ENCODE results near the gene OLR1. TPM values are rescaled to one million over a fixed set of nuclear protein-coding genes. Genes with fewer than 3 reads are reported as not detected.

OLR1 gene
- total and polyA plus RNA-seq, 7 donors: 0.03 to 0.66 (median 0.30) TPM; not detected in 3

GRCh38 chr12:10136637-10137205, 35.2 kb downstream of the OLR1 start:
- Histone ChIP-seq H3K4me1 (no peaks in the 10 kb centered on the region), H3K9me3 (no peaks in the 10 kb centered on the region), H3K27ac (no peak overlapping the region), H3K36me3 (ENCODE audit: insufficient read depth in 1 of 2, low read depth in 1 of 2) (no peaks in the 10 kb centered on the region), H3K4me3 (no peak overlapping the region), H3K27me3 (ENCODE audit: insufficient read depth in 3 of 3, low read length in 2 of 3) (peaks cover 0 to 2% (median 0%) of the 10 kb centered on the region in 3 donors)
- DNase-seq: no peak
- 65 to 76% (median 70%) methylated on average over 13 of the region's 13 CpGs for WGBS, 3 donors
- no peak for TF ChIP-seq CTCF (IDR thresholded peaks at IDR 0.05)
- intact Hi-C loops (cut with DNase I): loop anchor here in 1 of 2 donors (5.0 kb wide), 1 partner anchor 389 kb away; no protein-coding TSS in a partner anchor
- no peak for ATAC-seq

- no peaks in the 10 kb centered on the region for H3K4me1 ChIP-seq
- no peaks in the 10 kb centered on the region for H3K9me3 ChIP-seq
- intact Hi-C loops (cut with DNase I): loop anchor here in 1 of 2 donors (5.0 kb wide), 1 partner anchor 388 kb away; no protein-coding TSS in a partner anchor
- 51 to 56% (median 52%) methylated on average over 4 of the region's 4 CpGs for WGBS, 3 donors
- H3K36me3 ChIP-seq (ENCODE audit: insufficient read depth in 1 of 2, low read depth in 1 of 2): no peaks in the 10 kb centered on the region
- peaks cover 0 to 2% (median 0%) of the 10 kb centered on the region in 3 donors for H3K27me3 ChIP-seq (ENCODE audit: insufficient read depth in 3 of 3, low read length in 2 of 3)
- H3K27ac ChIP-seq: no peak overlapping the region
- ATAC-seq (no peak), DNase-seq (no peak)
- no peak overlapping the region for H3K4me3 ChIP-seq
- TF ChIP-seq CTCF (IDR thresholded peaks at IDR 0.05): no peak
These were observed 36.8 kb downstream of the OLR1 start for GRCh38 chr12:10135126-10135525.

GRCh38 chr12:10132850-10133370, 39.0 kb downstream of the OLR1 start:
- intact Hi-C loops (cut with DNase I): no loop called here

GRCh38 chr12:10131111-10131690, 40.7 kb downstream of the OLR1 start:
- no peak for TF ChIP-seq CTCF (IDR thresholded peaks at IDR 0.05)
- WGBS, 3 donors: 63 to 70% (median 64%) methylated on average over 2 of the region's 2 CpGs
- no peak for ATAC-seq
- H3K4me1 ChIP-seq: no peaks in the 10 kb centered on the region
- no peak overlapping the region for H3K27ac ChIP-seq
- H3K27me3 ChIP-seq (ENCODE audit: insufficient read depth in 3 of 3, low read length in 2 of 3): no peaks in the 10 kb centered on the region
- no peak overlapping the region for H3K4me3 ChIP-seq
- intact Hi-C loops (cut with DNase I): no loop called here
- DNase-seq: no peak
- no peaks in the 10 kb centered on the region for H3K36me3 ChIP-seq (ENCODE audit: insufficient read depth in 1 of 2, low read depth in 1 of 2)
- no peaks in the 10 kb centered on the region for H3K9me3 ChIP-seq

More at GRCh38 chr12:10132850-10133370, 39.0 kb downstream of the OLR1 start:
- Histone ChIP-seq H3K36me3 (ENCODE audit: insufficient read depth in 1 of 2, low read depth in 1 of 2) (no peaks in the 10 kb centered on the region), H3K27ac (no peak overlapping the region), H3K4me1 (no peaks in the 10 kb centered on the region), H3K9me3 (no peaks in the 10 kb centered on the region), H3K4me3 (no peak overlapping the region), H3K27me3 (ENCODE audit: insufficient read depth in 3 of 3, low read length in 2 of 3) (peaks cover 0 to 2% (median 0%) of the 10 kb centered on the region in 3 donors)
- ATAC-seq (no peak), DNase-seq (no peak)
- TF ChIP-seq CTCF (IDR thresholded peaks at IDR 0.05): no peak
- 65 to 69% (median 65%) methylated on average over 6 of the region's 6 CpGs for WGBS, 3 donors
